ENCODE results near the gene RMI2.

RMI2 gene

DNA sequence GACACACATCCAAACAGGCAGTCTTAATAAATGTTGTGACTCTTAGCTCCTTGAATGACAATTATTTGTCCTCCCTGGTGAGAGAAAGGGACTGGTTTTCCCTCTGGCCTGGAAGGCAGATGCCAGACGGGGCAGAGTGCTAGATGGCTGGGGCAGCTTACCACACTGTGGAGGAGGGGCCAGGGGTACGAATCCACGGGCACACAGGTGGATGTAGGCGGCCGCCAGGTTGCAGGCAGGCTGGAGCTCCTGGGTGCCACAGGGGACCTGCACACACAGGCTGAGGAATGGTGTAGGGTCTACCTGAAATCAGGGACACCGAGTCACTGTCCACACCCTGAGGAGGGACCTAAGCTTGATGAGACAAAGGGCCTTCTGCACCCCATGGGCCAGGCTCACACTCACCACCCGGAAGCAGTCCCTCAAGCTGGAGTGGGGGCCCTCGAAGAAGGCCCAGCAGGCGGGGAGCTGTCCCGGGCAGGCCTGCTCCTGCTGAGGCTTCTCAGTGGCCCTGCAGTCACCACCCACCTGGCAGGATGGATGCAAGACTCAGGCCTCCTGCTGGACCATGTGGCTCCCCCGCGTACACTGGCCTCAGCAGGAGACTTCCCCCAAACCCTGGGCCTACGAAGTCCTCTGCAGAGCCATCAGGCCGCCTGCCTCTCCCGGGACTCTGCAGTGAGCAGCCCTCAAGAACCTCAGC, 38.4 kb downstream of the RMI2 start:
- no peak for DNase-seq (ENCODE audit: low read depth in 3 of 3)

DNA sequence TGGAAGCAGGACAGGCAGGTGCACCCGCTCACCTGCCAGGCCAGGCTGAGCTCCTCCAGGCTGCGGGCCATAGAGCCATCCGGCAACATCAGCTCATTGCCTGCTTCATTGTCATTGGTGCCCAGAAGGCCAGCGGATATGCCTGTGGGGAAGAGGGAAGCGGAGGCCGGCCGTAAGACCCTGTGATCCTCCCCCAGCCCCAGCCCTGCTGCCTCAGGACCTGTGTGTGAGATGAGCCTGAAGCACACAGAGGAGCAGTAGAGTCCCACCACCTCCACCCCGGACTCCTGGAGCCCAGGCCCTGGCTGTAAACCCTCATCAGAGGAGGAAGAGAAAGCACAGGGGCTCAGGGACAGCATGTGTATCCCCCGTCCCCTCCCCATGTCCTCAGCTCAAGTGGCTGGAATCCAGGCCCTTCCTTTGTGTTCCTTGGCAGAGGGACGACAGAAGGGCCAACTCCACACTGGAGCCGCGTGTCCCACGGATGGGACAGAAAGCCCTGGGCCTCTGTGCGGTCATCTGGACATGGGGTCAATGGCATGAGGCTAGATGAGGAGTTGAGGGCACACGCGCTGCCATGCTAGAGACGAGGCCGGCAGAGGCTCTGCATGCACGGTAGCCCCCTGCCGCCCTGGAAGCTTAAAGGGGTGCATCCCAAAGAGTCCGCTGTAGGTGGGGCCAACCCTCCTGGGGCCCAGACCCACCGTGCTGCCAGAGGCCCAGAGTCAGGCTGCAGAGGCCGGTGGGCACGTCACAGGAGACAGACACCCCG, 39.1 kb downstream of the RMI2 start:
- no peak for DNase-seq (ENCODE audit: low read depth in 3 of 3)

DNA sequence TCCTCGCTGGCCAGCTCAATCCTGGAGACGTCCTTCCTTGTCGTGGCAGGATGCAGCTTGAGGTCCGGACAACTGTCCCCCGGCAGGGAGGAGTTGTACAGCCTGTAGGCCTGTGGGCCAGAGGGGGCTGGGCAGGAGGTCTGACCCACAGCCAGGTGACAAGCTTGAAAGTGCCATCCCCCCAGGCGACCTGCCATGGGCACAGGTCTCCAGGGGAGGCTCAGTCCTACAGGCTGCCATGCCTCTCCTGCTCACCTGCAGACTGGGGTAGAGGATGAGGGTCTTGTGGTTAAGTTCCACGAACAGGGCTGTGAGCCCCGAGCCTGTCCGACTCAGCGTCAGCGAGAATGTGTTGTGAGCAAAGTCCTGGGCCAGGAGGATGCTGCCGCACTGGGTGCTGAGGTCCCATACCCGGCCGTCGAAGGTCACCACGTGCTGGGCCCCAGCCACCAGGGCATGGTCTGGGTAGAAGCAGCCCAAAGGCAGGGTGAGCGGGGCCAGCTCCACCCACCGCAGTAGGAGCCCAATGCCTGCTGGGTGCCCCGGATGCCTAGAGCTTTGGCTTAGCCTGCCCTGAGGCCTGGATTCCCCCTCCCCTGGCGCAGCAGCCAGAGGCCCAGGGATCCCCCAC, 39.8 kb downstream of the RMI2 start:
- DNase-seq (ENCODE audit: low read depth in 3 of 3): no peak

DNA sequence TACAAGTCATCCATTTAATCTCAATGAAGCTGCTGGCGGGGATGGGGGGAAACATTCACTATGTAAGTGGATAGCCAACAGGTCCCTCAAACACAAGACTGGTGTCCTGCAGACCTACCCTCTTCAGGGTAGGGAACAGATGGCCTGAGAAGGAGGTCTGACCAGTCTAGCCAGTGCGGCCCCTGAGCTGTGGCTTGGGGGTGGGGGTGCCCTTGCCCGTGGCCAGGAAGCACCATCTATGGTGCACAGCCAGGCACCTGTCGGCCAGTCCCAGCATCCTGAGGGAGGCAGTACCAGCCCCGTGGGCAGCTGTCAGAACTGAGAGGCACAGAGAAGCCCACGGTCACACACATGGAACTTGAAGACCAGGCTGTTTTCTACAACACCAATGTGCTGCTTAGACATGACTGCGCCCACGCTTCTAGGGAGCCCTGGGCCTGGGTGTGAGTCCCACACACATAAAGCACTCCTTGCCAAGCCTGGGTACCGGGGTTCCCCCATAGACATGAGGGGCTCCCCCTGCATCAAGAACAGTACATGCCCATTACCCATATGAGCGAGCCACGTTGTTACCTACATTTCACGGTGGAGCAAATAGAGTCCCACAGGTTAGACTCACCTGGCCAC, 40.9 kb downstream of the RMI2 start:
- no peak for DNase-seq (ENCODE audit: low read depth in 3 of 3)

DNA sequence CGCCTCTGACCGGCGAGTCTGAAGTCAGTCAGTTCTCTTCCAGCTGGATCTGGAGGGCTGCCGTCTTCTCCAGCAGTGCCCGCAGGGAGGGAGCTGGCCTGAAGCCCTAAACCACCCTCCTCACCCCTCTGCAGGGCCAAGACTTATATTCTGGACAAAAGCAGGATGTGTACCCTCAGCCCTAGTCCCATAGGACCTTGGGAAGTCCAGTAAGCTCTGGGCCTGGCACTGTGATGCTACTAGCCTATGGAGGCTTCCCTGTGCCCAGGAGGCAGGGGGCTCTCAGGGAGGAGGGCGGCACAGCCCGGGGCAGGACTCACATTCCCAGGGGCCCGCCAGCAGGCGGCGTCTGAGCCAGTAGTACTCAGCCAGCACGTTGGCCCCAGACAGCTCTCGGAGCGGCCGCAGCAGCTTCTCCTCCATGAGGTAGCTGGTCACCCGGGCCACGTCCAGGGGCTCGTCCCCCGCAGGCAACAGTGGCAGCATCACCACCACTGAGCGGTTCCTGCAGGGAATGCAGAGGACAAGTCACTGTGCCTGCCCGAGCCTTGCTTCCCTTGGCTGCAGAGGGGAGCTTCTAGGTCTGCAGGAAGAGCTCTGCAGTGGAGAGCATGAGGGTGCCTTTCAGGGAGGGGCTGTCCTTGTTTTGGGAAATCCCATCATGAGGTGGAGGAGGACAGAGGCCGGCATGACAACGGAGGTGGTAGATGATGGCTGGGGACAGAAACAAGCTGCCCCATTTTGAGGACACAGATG, 41.7 kb downstream of the RMI2 start:
- no peak for DNase-seq (ENCODE audit: low read depth in 3 of 3)

DNA sequence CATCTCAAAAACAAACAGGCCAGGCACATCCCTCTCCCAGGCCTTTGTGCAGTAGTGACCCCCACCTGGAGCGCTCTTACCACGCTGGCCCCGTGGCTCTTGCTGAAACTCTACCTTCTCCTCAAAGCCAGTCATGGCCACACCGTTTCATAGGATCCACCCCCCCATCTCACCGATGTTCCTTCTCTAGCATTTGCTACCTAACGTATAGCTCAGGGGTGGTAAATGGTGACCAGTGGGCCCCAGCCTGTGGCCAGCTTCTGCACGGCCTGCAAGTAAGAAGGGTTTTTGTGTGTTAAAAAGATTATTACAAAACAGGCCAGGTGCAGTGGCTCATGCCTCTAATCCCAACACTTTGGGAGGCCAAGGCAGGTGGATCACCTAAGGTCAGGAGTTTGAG, 43.8 kb downstream of the RMI2 start:
- no peak for DNase-seq (ENCODE audit: low read depth in 3 of 3)

DNA sequence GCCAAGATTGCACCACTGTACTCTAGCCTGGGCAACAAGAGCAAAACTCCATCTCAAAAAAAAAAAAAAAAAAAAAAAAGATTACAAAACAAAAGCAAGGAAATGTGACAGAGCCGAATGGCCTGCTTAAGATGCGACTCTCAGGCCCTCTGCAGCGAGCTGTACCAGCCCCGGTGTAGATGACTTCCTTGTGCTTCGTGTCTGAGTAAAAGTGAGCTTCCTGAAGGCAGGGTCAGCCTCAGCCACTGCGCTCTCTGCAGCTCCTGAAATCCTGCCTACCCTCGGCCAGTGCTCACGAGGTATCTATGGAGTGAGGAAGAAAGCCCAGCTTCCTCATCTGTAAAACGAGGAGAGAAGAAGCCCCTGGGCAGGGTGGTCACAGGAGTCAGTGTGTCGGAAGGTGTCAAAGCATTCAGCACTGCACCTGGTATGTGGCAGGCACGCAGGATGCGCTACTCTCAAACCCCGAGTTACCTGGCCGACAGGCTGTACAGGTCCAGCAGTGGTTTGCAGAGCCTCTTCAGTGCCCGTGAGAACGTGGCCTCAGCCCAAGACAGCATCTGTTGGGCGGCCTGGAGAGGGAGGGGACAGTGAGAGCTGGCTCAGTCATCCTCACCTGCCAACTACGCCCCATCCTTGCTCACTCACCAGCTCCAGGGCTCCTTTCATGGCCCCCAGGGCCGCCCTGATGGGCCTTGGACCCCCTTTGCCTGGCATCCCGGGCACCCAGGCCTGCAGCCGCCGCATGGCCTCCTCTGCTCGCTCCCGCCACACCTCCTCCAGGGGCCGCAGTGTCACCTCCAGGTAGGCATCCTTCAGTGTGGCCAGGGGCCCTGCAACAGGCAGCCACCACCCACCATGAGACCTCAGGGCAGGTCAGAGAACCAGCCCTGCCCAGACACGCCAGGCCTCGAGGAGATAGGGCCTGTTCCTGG, 44.6 kb downstream of the RMI2 start:
- DNase-seq (ENCODE audit: low read depth in 3 of 3): no peak

DNA sequence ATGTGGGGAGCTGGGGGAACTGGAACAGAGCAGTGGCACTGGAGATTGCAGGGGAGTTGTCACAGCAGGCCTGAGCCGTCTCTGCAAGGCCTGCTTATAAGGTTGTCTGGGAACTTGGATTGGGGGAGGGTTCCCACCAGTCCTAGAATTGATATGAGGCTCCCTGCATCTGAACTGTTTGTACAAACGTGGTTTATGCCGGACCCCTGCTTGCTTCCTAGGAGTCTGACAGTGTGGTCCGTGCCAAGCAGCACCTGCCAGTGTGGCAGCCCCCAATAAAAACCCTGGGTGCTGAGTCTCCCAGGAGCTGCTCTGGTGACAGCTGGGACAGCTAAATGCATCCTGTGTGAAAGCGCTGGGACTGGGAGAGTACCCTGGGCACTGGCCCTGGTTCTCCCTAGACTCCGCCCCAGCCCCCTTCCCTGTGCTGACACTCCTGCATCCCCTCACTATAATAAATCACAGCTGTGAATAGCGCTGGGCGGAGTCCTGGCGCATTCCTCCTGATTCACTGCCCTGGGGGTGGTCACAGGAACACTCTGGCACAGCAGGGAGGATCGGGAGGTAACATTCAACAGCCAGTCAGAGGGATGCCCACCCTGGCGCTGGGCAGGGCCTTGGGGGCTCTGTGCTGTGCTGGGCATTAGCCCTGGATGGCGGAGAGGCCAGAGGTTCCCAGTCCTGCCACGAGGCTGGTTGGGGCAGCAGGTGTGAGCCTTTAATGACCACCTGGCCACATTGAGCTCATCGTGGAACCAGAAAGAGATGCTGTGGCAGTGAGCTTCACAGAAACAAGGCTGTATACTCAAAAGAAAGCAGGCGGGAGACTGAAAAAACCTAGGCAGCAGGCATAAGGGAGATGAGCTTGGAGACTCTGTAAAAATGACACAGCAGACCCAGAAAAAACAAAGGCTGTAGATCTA, 45.6 kb downstream of the RMI2 start:
- DNase-seq (ENCODE audit: low read depth in 3 of 3): no peak

DNA sequence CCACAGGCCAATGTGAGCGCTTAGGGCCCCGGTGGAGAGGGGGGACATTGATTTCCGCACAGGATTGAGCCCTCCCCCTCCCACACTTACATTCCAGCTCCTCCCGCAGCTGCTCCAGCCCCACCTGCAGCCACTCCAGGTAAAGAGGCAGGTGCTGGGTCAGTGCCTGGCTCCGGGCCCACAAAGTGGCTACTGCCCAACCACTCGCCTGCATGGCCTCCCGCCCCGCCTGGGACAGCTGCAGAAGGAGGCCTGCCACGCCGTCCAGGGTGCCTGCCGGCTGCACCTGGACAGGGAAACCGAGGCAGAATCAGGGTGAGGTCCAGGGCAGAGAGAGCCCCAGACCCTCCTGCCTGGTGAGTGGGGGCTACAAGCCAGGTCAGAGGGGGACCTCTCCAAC, 46.3 kb downstream of the RMI2 start:
- DNase-seq (ENCODE audit: low read depth in 3 of 3): no peak

DNA sequence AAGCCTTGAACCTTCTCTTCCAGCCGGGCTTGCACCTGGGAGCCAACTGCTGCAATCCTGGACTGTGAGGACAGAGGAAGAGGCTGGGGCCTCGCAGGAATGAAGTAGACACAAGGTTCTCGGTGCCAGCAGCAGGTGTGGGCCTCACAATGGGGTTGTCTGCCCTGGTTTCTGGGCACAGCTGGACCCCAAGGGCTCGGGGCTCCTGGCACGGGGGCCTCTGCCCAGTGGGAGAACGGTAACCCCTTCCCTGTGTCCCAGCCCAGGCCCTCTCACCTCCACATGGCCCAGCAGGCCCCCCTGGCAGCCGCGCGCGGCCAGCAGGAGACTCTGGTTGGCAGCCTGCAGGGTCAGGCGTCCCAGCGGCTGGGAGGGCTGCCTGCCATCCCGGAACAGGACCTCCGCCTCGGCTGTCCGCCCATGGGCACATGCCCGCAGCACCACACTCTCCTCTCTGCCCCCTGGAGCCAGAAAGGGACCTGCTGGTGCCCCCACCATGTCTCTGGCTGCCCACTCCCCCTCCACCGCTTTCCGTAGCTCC, 46.9 kb downstream of the RMI2 start:
- no peak for DNase-seq (ENCODE audit: low read depth in 3 of 3)

DNA sequence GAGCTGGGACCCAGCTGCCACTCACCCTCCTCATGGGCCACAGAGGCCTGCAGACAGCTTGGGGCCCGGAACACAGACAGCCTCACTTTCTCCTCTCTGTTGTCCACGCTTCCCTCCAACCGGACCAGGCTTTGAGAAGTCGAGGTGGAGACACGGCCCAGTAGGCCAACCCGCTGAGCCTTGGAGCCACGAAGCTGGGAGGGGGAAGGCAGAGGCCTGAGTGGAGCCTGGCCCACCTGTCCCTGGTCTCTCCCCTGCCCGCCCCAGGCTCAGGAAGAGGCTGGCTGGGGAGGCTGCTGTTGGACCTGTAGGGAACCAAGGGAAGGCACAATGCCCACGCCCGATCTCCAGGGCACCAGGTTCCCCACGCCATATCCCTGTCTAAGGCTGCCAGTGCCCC, 48.1 kb downstream of the RMI2 start:
- DNase-seq (ENCODE audit: low read depth in 3 of 3): no peak

DNA sequence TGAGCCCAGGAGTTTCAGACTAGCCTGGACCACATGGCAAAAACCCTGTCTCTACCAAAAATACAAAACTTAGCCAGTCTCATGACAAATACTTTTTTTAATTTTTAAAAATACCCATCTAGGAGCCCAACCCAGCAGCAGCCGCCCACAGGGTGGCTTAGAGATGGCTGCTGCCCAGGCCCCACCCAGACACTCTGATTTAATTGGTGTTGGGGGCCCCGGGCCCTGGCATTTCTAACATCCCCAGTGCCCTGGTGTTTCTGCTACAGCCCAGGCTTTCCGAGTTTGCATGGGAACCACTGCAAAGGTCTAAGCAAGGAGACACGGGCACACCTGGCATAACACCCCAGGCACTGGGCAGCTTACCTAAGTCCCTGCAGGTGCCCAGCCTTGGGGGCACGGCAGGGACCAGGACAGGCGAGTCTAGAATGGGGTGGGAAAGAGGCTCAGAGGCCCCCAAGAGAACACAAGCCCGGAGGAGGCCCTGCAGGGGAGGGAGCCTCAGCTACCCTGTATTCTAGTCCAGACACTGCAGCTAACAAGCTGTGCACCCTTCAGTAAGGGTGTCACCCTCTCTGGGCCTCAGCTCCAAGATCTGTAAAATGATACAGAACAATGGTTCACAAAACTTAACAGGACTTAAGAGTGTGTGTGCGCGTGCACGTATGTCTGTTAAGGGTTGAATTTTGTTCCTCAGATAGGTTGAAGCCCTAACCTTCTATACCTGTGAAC, 48.8 kb downstream of the RMI2 start:
- DNase-seq (ENCODE audit: low read depth in 3 of 3): no peak

DNA sequence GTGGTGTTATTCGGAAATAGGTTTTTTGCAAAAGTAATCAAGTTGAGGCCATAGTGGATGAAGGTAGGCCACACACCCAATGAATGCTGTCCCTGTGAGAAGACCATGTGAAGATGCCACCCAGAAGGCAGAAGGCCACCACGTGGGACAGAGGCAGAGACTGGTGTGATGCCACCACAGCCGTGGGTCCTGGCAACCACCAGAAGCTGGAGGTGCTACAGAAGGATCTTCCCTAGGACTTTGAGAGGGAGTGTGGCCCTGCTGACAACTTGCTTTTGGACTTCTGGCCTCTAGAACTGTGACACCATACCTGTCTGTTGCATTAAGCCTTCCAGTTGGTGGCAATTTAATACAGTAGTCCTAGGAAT, 49.3 kb downstream of the RMI2 start:
- no peak for DNase-seq (ENCODE audit: low read depth in 3 of 3)

DNA sequence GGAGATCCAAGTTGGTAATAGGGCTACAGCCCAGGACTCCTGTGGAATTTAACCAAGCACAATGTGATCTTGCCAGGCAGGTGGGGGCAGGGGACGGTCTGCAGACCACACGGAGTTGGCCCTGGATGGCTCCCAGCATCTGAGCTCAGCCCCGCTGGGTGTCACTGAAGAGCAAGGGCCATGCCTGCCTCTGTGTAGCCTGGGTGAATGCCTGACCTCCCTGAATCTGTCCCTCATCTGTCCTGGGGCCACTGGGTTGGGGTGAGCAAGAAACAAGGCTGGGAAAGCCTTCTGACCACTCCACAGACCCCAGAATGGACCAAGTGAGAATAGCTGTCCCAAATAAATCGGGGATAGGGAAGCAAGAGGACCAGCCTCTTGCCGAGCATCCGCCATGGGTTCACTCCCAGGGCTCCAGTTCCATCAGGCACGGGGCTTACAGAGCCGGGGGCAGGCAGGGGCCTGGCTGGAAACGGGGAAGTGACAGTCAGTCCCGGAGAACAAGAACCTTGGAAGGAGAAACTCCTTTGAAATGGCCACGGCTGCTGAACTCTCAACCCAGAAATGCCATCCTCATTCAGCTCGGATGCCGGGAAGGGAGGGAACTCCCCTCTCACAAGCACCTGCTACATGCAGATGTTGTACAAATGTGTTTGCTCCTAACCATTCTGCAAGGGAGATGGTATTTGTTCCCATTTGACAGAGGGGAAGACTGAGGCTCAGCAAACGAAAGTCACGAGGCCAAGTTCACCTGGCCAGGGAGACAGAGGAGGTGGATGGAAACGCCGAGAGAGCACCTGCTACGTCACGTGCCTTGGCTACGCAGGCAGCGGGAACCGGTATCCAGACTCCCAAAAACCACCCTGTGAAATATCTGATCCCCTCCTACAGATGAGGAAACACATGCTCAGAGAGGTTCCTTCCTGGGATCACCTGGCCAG, 50.0 kb downstream of the RMI2 start:
- no peak for DNase-seq (ENCODE audit: low read depth in 3 of 3)

DNA sequence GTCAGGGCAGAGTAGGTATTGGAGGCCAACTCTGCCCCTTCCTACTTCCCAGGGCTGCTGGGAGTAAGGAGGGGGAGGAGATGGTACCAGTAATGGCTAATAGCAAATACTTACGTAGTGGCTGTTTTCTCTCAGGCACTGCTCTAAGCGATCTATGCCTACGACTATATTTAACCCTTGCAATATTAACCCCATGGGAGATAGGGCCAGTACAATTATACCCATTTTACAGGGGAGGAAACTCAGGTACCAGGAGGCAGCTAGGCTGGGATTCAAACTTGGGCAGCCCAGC, 50.6 kb downstream of the RMI2 start:
- no peak for DNase-seq (ENCODE audit: low read depth in 3 of 3)

DNA sequence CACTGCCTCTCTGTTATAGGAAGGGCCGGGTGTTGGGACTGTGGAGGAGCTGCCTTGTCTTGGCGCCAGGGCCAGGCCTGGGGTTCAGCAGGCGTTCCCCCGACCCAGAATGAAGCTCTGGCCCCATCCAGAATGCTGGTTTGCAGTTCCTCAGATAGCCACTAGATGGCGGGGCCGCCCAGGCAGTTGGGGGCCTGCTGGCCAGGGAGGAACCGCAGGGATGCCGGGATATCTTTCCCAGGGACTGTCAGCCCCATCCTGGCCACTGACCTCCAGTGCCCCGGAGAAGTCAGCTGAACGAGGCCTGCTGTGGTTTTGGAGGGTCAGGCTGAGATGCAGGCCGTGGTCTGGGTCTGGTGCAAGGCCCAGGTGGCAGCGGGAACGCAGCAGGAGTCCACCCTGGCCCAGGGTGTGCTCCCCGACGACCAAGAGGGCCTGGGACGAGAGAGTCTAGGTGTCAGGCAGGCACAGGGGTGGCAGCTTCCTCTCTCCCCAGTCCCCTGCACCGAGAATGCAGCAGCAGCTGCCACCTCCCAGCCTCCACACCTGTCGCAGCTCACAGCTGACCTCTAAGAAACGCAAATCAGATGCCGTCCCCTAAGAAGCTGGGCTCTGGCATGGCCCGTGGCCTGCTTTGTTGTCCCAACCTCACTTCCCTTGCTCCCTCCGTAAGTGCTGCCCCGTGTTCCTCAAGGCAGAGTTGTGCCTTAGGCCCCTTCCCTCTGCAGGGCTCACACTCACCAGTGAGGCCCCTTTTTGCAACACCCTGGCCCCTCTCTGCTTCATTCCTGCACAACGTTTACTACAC, 51.2 kb downstream of the RMI2 start:
- peak; percentile 33 to 66 (median 55) for DNase-seq (ENCODE audit: low read depth in 3 of 3)

DNA sequence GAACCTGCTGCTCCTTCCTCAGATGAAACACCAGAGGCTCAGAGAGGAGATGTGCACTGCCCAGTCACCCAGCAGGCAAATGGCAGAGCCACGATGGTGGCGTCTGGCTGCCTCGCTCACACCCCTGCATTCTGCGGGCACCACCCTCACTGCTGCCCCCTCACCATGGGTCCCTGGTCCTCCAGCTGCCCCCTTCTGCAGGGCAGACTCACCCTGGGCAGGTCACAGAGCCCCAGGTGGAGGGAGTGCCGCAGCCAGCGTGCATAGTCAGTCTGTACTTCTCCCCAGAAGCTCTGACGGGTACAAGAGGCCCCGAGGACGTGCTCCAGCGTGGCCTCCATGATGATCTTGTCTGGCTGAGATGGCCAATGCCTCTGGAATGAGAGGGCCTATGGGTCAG, 52.9 kb downstream of the RMI2 start:
- no peak for DNase-seq (ENCODE audit: low read depth in 3 of 3)

All from stimulated activated CD4-positive, alpha-beta T cell treated with anti-CD3 and anti-CD28 coated beads, TNF-alpha, amount 100 ng/mL, for 24 hours (primary cell).